ENCODE results near the gene THBS2. TPM values are rescaled to one million over a fixed set of nuclear protein-coding genes. Genes with fewer than 3 reads are reported as not detected.

The THBS2 gene
- total and polyA plus RNA-seq, 10 of the 15 experiments (the other 5 are each of a cell fraction or from before 2014, with no cell fraction given) = 0.07 to 0.10 TPM; not detected in 8

- in situ Hi-C loops (cut with MboI) = no loop called here
- RAD21 ChIA-PET (ENCODE audit: unreplicated experiment) = no interaction called here
These were observed 27.8 kb downstream of the THBS2 start for GRCh38 chr6:169225887-169226286.

GRCh38 chr6:169225131-169225576 lies 28.5 kb downstream of the THBS2 start:
- H4K20me1 ChIP-seq (ENCODE audit: control insufficient read depth, insufficient read depth) = no peaks in the 10 kb centered on the region
- H3K79me2 ChIP-seq (ENCODE audit: control insufficient read depth, insufficient read depth, low read length) = no peaks in the 10 kb centered on the region
- H3K9me3 ChIP-seq (replicated peaks; ENCODE audit: control insufficient read depth, insufficient read depth, low read length) = peaks cover 1% of the 10 kb centered on the region; the same call in 1 of the 3 replicates
- POLR2A ChIA-PET = no interaction called here
- DNase-seq (ENCODE audit: low read depth, low spot score) (no peak), FAIRE-seq (no peak), ATAC-seq (no peak)
- RAD21 ChIA-PET (ENCODE audit: unreplicated experiment) = no interaction called here
- CTCF ChIA-PET = no interaction called here
- H3K27me3 ChIP-seq (replicated peaks in 1 of 2; ENCODE audit: control insufficient read depth in 2 of 2, insufficient read depth in 2 of 2, low read length in 1 of 2) = no peaks in the 10 kb centered on the region
- 62% methylated on average over 20 of the region's 23 CpGs for WGBS (ENCODE audit: insufficient coverage, insufficient replicate concordance, low lambda C conversion rate, missing lambda C conversion rate)
- intact Hi-C loops (cut with micrococcal nuclease; ENCODE audit: unreplicated experiment) (no loop called here), in situ Hi-C loops (cut with MboI) (no loop called here)
- BruUV-seq (replicated peaks) = no TSS peak
- H2AFZ ChIP-seq (ENCODE audit: control insufficient read depth, low read depth, low read length) = no peak overlapping the region
- H3K36me3 ChIP-seq (ENCODE audit: control insufficient read depth in 2 of 2, insufficient read depth in 2 of 2, low read length in 1 of 2) = no peaks in the 10 kb centered on the region
- H3K4me3 ChIP-seq = no peak overlapping the region
- H3K9ac ChIP-seq (ENCODE audit: control insufficient read depth, insufficient read depth, low read length) = no peak overlapping the region
- H3K4me1 ChIP-seq (ENCODE audit: control insufficient read depth, insufficient read depth, low read length) = no peaks in the 10 kb centered on the region
- H3K27ac ChIP-seq (ENCODE audit: control insufficient read depth, insufficient read depth) = no peak overlapping the region
- H3K4me2 ChIP-seq (ENCODE audit: control insufficient read depth, insufficient read depth) = no peak overlapping the region
- SMC1A ChIA-PET (ENCODE audit: uncharacterized antibody, unreplicated experiment) = no interaction called here
- no peak for TF ChIP-seq STAT1 (conservative IDR thresholded peaks at IDR 0.05)
- no peak for TF ChIP-seq GABPA (IDR thresholded peaks at IDR 0.05; ENCODE audit: low read depth)
- TF ChIP-seq SMAD5 (IDR thresholded peaks at IDR 0.05; ENCODE audit: low read depth) = no peak
- no peak for TF ChIP-seq POU2F2 (IDR thresholded peaks at IDR 0.05; ENCODE audit: borderline replicate concordance, low read depth, low read length)
- no peak for TF ChIP-seq KLF5 (IDR thresholded peaks at IDR 0.05; ENCODE audit: partially characterized antibody)
- TF ChIP-seq ZZZ3 (IDR thresholded peaks at IDR 0.05; ENCODE audit: control insufficient read depth, insufficient read length, low read depth) = no peak
- no peak for TF ChIP-seq ZNF592 (IDR thresholded peaks at IDR 0.05)
- no peak for TF ChIP-seq ZBTB11 (CRISPR knock-in tag; IDR thresholded peaks at IDR 0.05)

More at GRCh38 chr6:169225887-169226286, 27.8 kb downstream of the THBS2 start:
- ChIA-PET CTCF (no interaction called here), SMC1A (ENCODE audit: uncharacterized antibody, unreplicated experiment) (no interaction called here), POLR2A (no interaction called here)
- H3K9me3 ChIP-seq (replicated peaks; ENCODE audit: control insufficient read depth, insufficient read depth, low read length) = peaks cover 1% of the 10 kb centered on the region; the same call in 1 of the 3 replicates
- BruUV-seq (replicated peaks) = no TSS peak
- no peak overlapping the region for H3K4me2 ChIP-seq (ENCODE audit: control insufficient read depth, insufficient read depth)
- ATAC-seq (no peak), DNase-seq (ENCODE audit: low read depth, low spot score) (no peak), FAIRE-seq (no peak)
- H3K27me3 ChIP-seq (replicated peaks in 1 of 2; ENCODE audit: control insufficient read depth in 2 of 2, insufficient read depth in 2 of 2, low read length in 1 of 2) = no peaks in the 10 kb centered on the region
- no peaks in the 10 kb centered on the region for H3K4me1 ChIP-seq (ENCODE audit: control insufficient read depth, insufficient read depth, low read length)
- H3K27ac ChIP-seq (ENCODE audit: control insufficient read depth, insufficient read depth) = no peak overlapping the region
- H4K20me1 ChIP-seq (ENCODE audit: control insufficient read depth, insufficient read depth) = no peaks in the 10 kb centered on the region
- no peaks in the 10 kb centered on the region for H3K79me2 ChIP-seq (ENCODE audit: control insufficient read depth, insufficient read depth, low read length)
- no peak overlapping the region for H2AFZ ChIP-seq (ENCODE audit: control insufficient read depth, low read depth, low read length)
- intact Hi-C loops (cut with micrococcal nuclease; ENCODE audit: unreplicated experiment) = no loop called here
- TF ChIP-seq BRCA1 (IDR thresholded peaks at IDR 0.05; ENCODE audit: low read depth, low read length) = no peak
- no peak for TF ChIP-seq LARP7 (IDR thresholded peaks at IDR 0.05)
- TF ChIP-seq IKZF2 (IDR thresholded peaks at IDR 0.05) = no peak
- TF ChIP-seq TCF3 (IDR thresholded peaks at IDR 0.05; ENCODE audit: borderline replicate concordance, insufficient read depth, low read depth, low read length) = no peak
- no peak for TF ChIP-seq PML (IDR thresholded peaks at IDR 0.05; ENCODE audit: low read length)
- no peaks in the 10 kb centered on the region for H3K36me3 ChIP-seq (ENCODE audit: control insufficient read depth in 2 of 2, insufficient read depth in 2 of 2, low read length in 1 of 2)
- H3K9ac ChIP-seq (ENCODE audit: control insufficient read depth, insufficient read depth, low read length) = no peak overlapping the region
- WGBS (ENCODE audit: insufficient coverage, insufficient replicate concordance, low lambda C conversion rate, missing lambda C conversion rate) = 43% methylated on average over 5 of the region's 11 CpGs
- no peak overlapping the region for H3K4me3 ChIP-seq

All from GM12878 (cell line).